CD8-positive, alpha-beta memory T cell (primary cell): ENCODE measurements around the gene CCDC91. TPM values are rescaled to one million over a fixed set of nuclear protein-coding genes. Genes with fewer than 3 reads are reported as not detected.

Experiments
- CTCF ChIA-PET: fragments of 350-600 bp; sonication (Branson Sonifier 250); formaldehyde crosslinking; loops from one replicate; lab custom pipeline; 2021; ENCODE audit warnings: antibody characterized with exemption; lab: Charles Lee
- POLR2A ChIA-PET: fragments of 350-600 bp; sonication (Branson Sonifier 250); formaldehyde crosslinking; loops from one replicate; lab custom pipeline; 2021; ENCODE audit warnings: antibody characterized with exemption; lab: Charles Lee
- DNase-seq, 5 donors: peaks; one replicate each; pipeline versions ENCODE4 v3.0.0 to v3.0.0-alpha.2; 2020 to 2022; ENCODE audit warnings: mixed read lengths in 1 of 5
- H3K27ac ChIP-seq: one replicate; pipeline ENCODE4 v1.7.0; 2013; ENCODE audit warnings: low read depth, mild to moderate bottlenecking, low read length, moderate library complexity
- H3K27me3 ChIP-seq: 2 replicates; pipeline ENCODE4 v1.7.0; 2013; ENCODE audit warnings: low read length, mild to moderate bottlenecking; ENCODE audit not compliant: insufficient read depth, poor library complexity, severe bottlenecking
- H3K36me3 ChIP-seq: 2 replicates; pipeline ENCODE4 v1.7.0; 2013; ENCODE audit warnings: mild to moderate bottlenecking, low read length, moderate library complexity; ENCODE audit not compliant: insufficient read depth
- H3K4me1 ChIP-seq: 2 replicates; pipeline ENCODE4 v1.7.0; 2013; ENCODE audit warnings: mild to moderate bottlenecking, low read length, moderate library complexity; ENCODE audit not compliant: insufficient read depth
- H3K4me3 ChIP-seq: 2 replicates; pipeline ENCODE4 v1.7.0; 2013; ENCODE audit warnings: mild to moderate bottlenecking, low read length
- H3K9me3 ChIP-seq: 2 replicates; pipeline ENCODE4 v1.7.0; 2013; ENCODE audit warnings: mild to moderate bottlenecking, low read length
- H3K27ac Mint-ChIP-seq, 8 donors: one replicate each; pipeline ENCODE4 v1.8.0; 2020 to 2021; ENCODE audit warnings: mixed read lengths in 8 of 8, mild to moderate bottlenecking in 6 of 8, inconsistent platforms in 3 of 8, moderate library complexity in 3 of 8
- H3K27me3 Mint-ChIP-seq, 2 donors: one replicate each; pipeline ENCODE4 v1.8.0; 2020 to 2021; ENCODE audit warnings: mixed read lengths in 2 of 2, mild to moderate bottlenecking in 1 of 2, moderate library complexity in 1 of 2
- H3K36me3 Mint-ChIP-seq, 3 donors: one replicate each; pipeline ENCODE4 v1.8.0; 2020 to 2021; ENCODE audit warnings: mixed read lengths in 3 of 3, inconsistent platforms in 1 of 3, mild to moderate bottlenecking in 1 of 3
- H3K4me1 Mint-ChIP-seq, 3 donors: one replicate each; pipeline ENCODE4 v1.8.0; 2020 to 2021; ENCODE audit warnings: mixed read lengths in 3 of 3, inconsistent platforms in 1 of 3, mild to moderate bottlenecking in 1 of 3
- H3K4me3 Mint-ChIP-seq, 7 donors: one replicate each; pipeline ENCODE4 v1.8.0; 2020 to 2021; ENCODE audit warnings: mixed read lengths in 7 of 7, mild to moderate bottlenecking in 6 of 7, moderate library complexity in 4 of 7, inconsistent platforms in 2 of 7
- H3K9me3 Mint-ChIP-seq, 5 donors: one replicate each; pipeline ENCODE4 v1.8.0; 2020 to 2022; ENCODE audit warnings: mixed read lengths in 5 of 5, mild to moderate bottlenecking in 3 of 5, moderate library complexity in 2 of 5, inconsistent platforms in 1 of 5
- polyA plus RNA-seq: library from polyadenylated mRNA; unstranded; fragments of 300-500 nt; fragmentation: Illumina TruSeq; gene quantifications from one replicate; pipeline ENCODE4 v1.2.3, GENCODE V29; 2021
- total RNA-seq, 2 experiments: library from RNA; stranded (reverse); gene quantifications; one replicate each; pipeline ENCODE4 v1.2.3, GENCODE V29; 2021

The CCDC91 gene
- total and polyA plus RNA-seq, 3 experiments from 2014 or later = 20.3 to 64.1 (median 23.2) TPM

GRCh38 chr12:28173440-28173839, 16.8 kb upstream of the CCDC91 start:
- Mint-ChIP-seq H3K4me1 (peaks cover 0 to 8% (median 7%) of the 10 kb centered on the region in 3 donors), H3K36me3 (no peaks in the 10 kb centered on the region), H3K9me3 (peaks cover 0 to 1% (median 0%) of the 10 kb centered on the region in 5 donors), H3K4me3 (no peak overlapping the region), H3K27ac (no peak overlapping the region), H3K27me3 (peaks cover 0 to 1% of the 10 kb centered on the region in 2 donors)
- no peaks in the 10 kb centered on the region for H3K4me1 ChIP-seq
- no peak overlapping the region for H3K27ac ChIP-seq
- ChIA-PET POLR2A (no interaction called here), CTCF (no interaction called here)
- no peaks in the 10 kb centered on the region for H3K9me3 ChIP-seq
- no peak for DNase-seq
- H3K36me3 ChIP-seq = no peaks in the 10 kb centered on the region
- no peaks in the 10 kb centered on the region for H3K27me3 ChIP-seq
- no peak overlapping the region for H3K4me3 ChIP-seq

- Histone ChIP-seq H3K4me1 (no peaks in the 10 kb centered on the region), H3K27me3 (no peaks in the 10 kb centered on the region), H3K27ac (no peak overlapping the region), H3K36me3 (no peaks in the 10 kb centered on the region), H3K9me3 (no peaks in the 10 kb centered on the region), H3K4me3 (no peak overlapping the region)
- H3K27ac Mint-ChIP-seq = no peak overlapping the region
- H3K36me3 Mint-ChIP-seq = no peaks in the 10 kb centered on the region
- ChIA-PET POLR2A (no interaction called here), CTCF (no interaction called here)
- H3K4me3 Mint-ChIP-seq = no peak overlapping the region
- H3K9me3 Mint-ChIP-seq = peaks cover 0 to 1% (median 0%) of the 10 kb centered on the region in 5 donors
- DNase-seq = no peak
- peaks cover 0 to 13% of the 10 kb centered on the region in 2 donors for H3K27me3 Mint-ChIP-seq
- peaks cover 0 to 8% (median 7%) of the 10 kb centered on the region in 3 donors for H3K4me1 Mint-ChIP-seq
Measured at GRCh38 chr12:28175098-28175589, 15.1 kb upstream of the CCDC91 start.

- no peak overlapping the region for H3K4me3 Mint-ChIP-seq
- CTCF ChIA-PET = no interaction called here
- no peaks in the 10 kb centered on the region for H3K27me3 ChIP-seq
Measured at GRCh38 chr12:28176295-28176694, 14.0 kb upstream of the CCDC91 start.

GRCh38 chr12:28177461-28177860, 12.8 kb upstream of the CCDC91 start:
- no peaks in the 10 kb centered on the region for H3K36me3 Mint-ChIP-seq
- peaks cover 0 to 1% (median 0%) of the 10 kb centered on the region in 5 donors for H3K9me3 Mint-ChIP-seq
- no peak for DNase-seq
- H3K4me3 Mint-ChIP-seq = no peak overlapping the region
- ChIA-PET POLR2A (no interaction called here), CTCF (no interaction called here)
- no peaks in the 10 kb centered on the region for H3K4me1 Mint-ChIP-seq
- no peaks in the 10 kb centered on the region for H3K9me3 ChIP-seq
- H3K4me3 ChIP-seq = no peak overlapping the region
- H3K27me3 Mint-ChIP-seq = peaks cover 9 to 26% of the 10 kb centered on the region in 2 donors
- no peak overlapping the region for H3K27ac Mint-ChIP-seq
- no peaks in the 10 kb centered on the region for H3K4me1 ChIP-seq
- no peak overlapping the region for H3K27ac ChIP-seq
- H3K27me3 ChIP-seq = no peaks in the 10 kb centered on the region
- no peaks in the 10 kb centered on the region for H3K36me3 ChIP-seq

More at GRCh38 chr12:28176295-28176694, 14.0 kb upstream of the CCDC91 start:
- H3K4me1 Mint-ChIP-seq = peaks cover 0 to 7% (median 6%) of the 10 kb centered on the region in 3 donors
- H3K9me3 Mint-ChIP-seq = peaks cover 0 to 1% (median 0%) of the 10 kb centered on the region in 5 donors
- POLR2A ChIA-PET = no interaction called here
- Histone ChIP-seq H3K9me3 (no peaks in the 10 kb centered on the region), H3K4me1 (no peaks in the 10 kb centered on the region), H3K4me3 (no peak overlapping the region), H3K27ac (no peak overlapping the region), H3K36me3 (no peaks in the 10 kb centered on the region)
- no peak overlapping the region for H3K27ac Mint-ChIP-seq
- H3K27me3 Mint-ChIP-seq = peaks cover 1 to 20% of the 10 kb centered on the region in 2 donors
- no peaks in the 10 kb centered on the region for H3K36me3 Mint-ChIP-seq
- no peak for DNase-seq

- H3K9me3 Mint-ChIP-seq = peaks cover 0 to 1% (median 0%) of the 10 kb centered on the region in 5 donors
- Histone ChIP-seq H3K36me3 (no peaks in the 10 kb centered on the region), H3K27ac (no peak overlapping the region), H3K9me3 (no peaks in the 10 kb centered on the region), H3K4me1 (no peaks in the 10 kb centered on the region), H3K27me3 (no peaks in the 10 kb centered on the region), H3K4me3 (no peak overlapping the region)
- no peak for DNase-seq
- ChIA-PET POLR2A (no interaction called here), CTCF (no interaction called here)
- H3K27me3 Mint-ChIP-seq = peaks cover 9 to 26% of the 10 kb centered on the region in 2 donors
- no peak overlapping the region for H3K4me3 Mint-ChIP-seq
- H3K4me1 Mint-ChIP-seq = no peaks in the 10 kb centered on the region
- H3K27ac Mint-ChIP-seq = no peak overlapping the region
- H3K36me3 Mint-ChIP-seq = no peaks in the 10 kb centered on the region
Measured at GRCh38 chr12:28177905-28178304, 12.4 kb upstream of the CCDC91 start.

- Histone ChIP-seq H3K36me3 (no peaks in the 10 kb centered on the region), H3K4me3 (no peak overlapping the region), H3K4me1 (no peaks in the 10 kb centered on the region), H3K27me3 (no peaks in the 10 kb centered on the region), H3K27ac (no peak overlapping the region), H3K9me3 (no peaks in the 10 kb centered on the region)
- Mint-ChIP-seq H3K36me3 (peaks cover 0 to 6% (median 2%) of the 10 kb centered on the region in 3 donors), H3K4me3 (no peak overlapping the region), H3K27ac (no peak overlapping the region), H3K27me3 (peaks cover 9 to 30% of the 10 kb centered on the region in 2 donors), H3K9me3 (peaks cover 0 to 3% (median 0%) of the 10 kb centered on the region in 5 donors), H3K4me1 (no peaks in the 10 kb centered on the region)
- DNase-seq = no peak
- ChIA-PET CTCF (no interaction called here), POLR2A (no interaction called here)
Measured at GRCh38 chr12:28178775-28179174, 11.5 kb upstream of the CCDC91 start.

- no peaks in the 10 kb centered on the region for H3K4me1 Mint-ChIP-seq
- H3K27ac ChIP-seq = no peak overlapping the region
- no peak overlapping the region for H3K4me3 ChIP-seq
- no peaks in the 10 kb centered on the region for H3K36me3 ChIP-seq
- CTCF ChIA-PET = no interaction called here
- peaks cover 9 to 31% of the 10 kb centered on the region in 2 donors for H3K27me3 Mint-ChIP-seq
- POLR2A ChIA-PET = no interaction called here
- H3K9me3 ChIP-seq = no peaks in the 10 kb centered on the region
- peaks cover 0 to 3% (median 0%) of the 10 kb centered on the region in 5 donors for H3K9me3 Mint-ChIP-seq
- H3K27me3 ChIP-seq = no peaks in the 10 kb centered on the region
- no peak overlapping the region for H3K27ac Mint-ChIP-seq
- peaks cover 0 to 7% (median 3%) of the 10 kb centered on the region in 3 donors for H3K36me3 Mint-ChIP-seq
- DNase-seq = no peak
- H3K4me3 Mint-ChIP-seq = no peak overlapping the region
- no peaks in the 10 kb centered on the region for H3K4me1 ChIP-seq
Measured at GRCh38 chr12:28180786-28181185, 9.5 kb upstream of the CCDC91 start.

GRCh38 chr12:28184375-28184774, 5.9 kb upstream of the CCDC91 start:
- DNase-seq = no peak
- Mint-ChIP-seq H3K36me3 (peaks cover 0 to 7% (median 7%) of the 10 kb centered on the region in 3 donors), H3K27ac (no peak overlapping the region), H3K9me3 (peaks cover 0 to 2% (median 0%) of the 10 kb centered on the region in 5 donors), H3K4me3 (no peak overlapping the region), H3K27me3 (peaks cover 9 to 20% of the 10 kb centered on the region in 2 donors), H3K4me1 (peaks cover 12 to 15% (median 14%) of the 10 kb centered on the region in 3 donors)
- H3K4me1 ChIP-seq = peaks cover 7% of the 10 kb centered on the region
- no peak overlapping the region for H3K4me3 ChIP-seq
- POLR2A ChIA-PET = no interaction called here
- H3K27ac ChIP-seq = no peak overlapping the region
- CTCF ChIA-PET = no interaction called here
- H3K36me3 ChIP-seq = no peaks in the 10 kb centered on the region
- H3K27me3 ChIP-seq = no peaks in the 10 kb centered on the region
- no peaks in the 10 kb centered on the region for H3K9me3 ChIP-seq
